Measurements from ENCODE around the gene TCF7L2. TPM values are rescaled to one million over a fixed set of nuclear protein-coding genes. Genes with fewer than 3 reads are reported as not detected.

Gene TCF7L2
- total and polyA plus RNA-seq, 9 of the 15 experiments (the other 6 are each of a cell fraction or from before 2014, with no cell fraction given), result 0.32 to 2.8 (median 0.92) TPM

DNA sequence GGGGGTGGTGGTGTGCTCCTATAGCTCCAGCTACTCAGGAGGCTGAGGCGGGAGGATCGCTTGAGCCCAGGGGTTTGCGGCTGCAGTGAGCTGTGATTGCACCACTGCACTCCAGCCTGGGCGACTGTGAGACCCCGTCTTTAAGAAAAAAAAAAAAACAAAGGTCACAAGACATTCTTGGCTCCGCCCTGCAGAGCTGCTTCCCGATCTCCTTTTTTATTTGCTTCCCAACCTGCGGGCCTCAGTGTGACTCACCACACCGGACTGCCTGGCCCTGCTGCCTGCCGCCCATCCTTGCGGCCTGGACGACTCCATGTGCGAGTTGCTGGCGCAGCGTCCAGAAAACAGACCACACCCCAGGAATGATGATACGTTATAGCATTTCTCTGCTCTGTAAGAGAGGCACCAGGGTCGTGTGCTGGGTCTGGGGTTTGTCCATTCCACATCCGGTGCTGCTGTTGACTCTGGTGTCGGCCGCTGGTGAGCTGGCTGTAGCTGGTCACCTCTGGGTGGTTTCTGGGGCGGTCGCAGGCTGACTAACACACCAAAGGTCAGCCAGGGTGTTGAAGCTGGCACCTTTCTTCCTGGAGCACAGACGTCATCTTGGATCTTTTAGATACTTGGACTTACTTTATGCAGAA is 123.6 kb downstream of the TCF7L2 start (continued):
- no peak for TF ChIP-seq IRF9 (tag; IDR thresholded peaks at IDR 0.05)
- 0 out of 2 replicates have a peak, but pooled peaks have one; percentile 23 for TF ChIP-seq LCOR (CRISPR knock-in tag; IDR thresholded peaks at IDR 0.05)
- no peak for TF ChIP-seq HMG20B (CRISPR knock-in tag; IDR thresholded peaks at IDR 0.05)
- peak; percentile 87 for TF ChIP-seq FOSL1 (tag; conservative IDR thresholded peaks at IDR 0.05)
- no peak for TF ChIP-seq GTF3C2 (IDR thresholded peaks at IDR 0.05; ENCODE audit: borderline replicate concordance, extremely low read depth, insufficient read length)
- peak; percentile 13; the same call in 1 of the 2 replicates for TF ChIP-seq BHLHE40 (IDR thresholded peaks at IDR 0.05; ENCODE audit: low read length)
- TF ChIP-seq TCF3 (CRISPR knock-in tag; IDR thresholded peaks at IDR 0.05), result 0 out of 2 replicates have a peak, but pooled peaks have one; percentile 6
- TF ChIP-seq ZNF165 (CRISPR knock-in tag; IDR thresholded peaks at IDR 0.05; ENCODE audit: borderline replicate concordance), result no peak
- no peak for TF ChIP-seq ETS2 (tag; IDR thresholded peaks at IDR 0.05; ENCODE audit: borderline replicate concordance, poor library complexity, severe bottlenecking)
- TF ChIP-seq SAP30 (IDR thresholded peaks at IDR 0.05; ENCODE audit: borderline replicate concordance, insufficient read depth, low read depth, low read length, poor library complexity, severe bottlenecking), result no peak
- no peak for TF ChIP-seq ZNF668 (CRISPR knock-in tag; IDR thresholded peaks at IDR 0.05)
- TF ChIP-seq NCOA1 (IDR thresholded peaks at IDR 0.05; ENCODE audit: low read depth), result no peak
- TF ChIP-seq ZNF398 (CRISPR knock-in tag; IDR thresholded peaks at IDR 0.05), result no peak
- no peak for TF ChIP-seq POLR2A (conservative IDR thresholded peaks at IDR 0.05)
- TF ChIP-seq MTA3 (IDR thresholded peaks at IDR 0.05; ENCODE audit: borderline replicate concordance), result no peak
- TF ChIP-seq ZFX (CRISPR knock-in tag; IDR thresholded peaks at IDR 0.05), result peak; percentile 57; the same call in 1 of the 2 replicates
- no peak for TF ChIP-seq STAG1 (CRISPR knock-in tag; IDR thresholded peaks at IDR 0.05; ENCODE audit: borderline replicate concordance)
- TF ChIP-seq, protein P1, sequence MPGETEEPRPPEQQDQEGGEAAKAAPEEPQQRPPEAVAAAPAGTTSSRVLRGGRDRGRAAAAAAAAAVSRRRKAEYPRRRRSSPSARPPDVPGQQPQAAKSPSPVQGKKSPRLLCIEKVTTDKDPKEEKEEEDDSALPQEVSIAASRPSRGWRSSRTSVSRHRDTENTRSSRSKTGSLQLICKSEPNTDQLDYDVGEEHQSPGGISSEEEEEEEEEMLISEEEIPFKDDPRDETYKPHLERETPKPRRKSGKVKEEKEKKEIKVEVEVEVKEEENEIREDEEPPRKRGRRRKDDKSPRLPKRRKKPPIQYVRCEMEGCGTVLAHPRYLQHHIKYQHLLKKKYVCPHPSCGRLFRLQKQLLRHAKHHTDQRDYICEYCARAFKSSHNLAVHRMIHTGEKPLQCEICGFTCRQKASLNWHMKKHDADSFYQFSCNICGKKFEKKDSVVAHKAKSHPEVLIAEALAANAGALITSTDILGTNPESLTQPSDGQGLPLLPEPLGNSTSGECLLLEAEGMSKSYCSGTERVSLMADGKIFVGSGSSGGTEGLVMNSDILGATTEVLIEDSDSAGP (CRISPR knock-in tag; IDR thresholded peaks at IDR 0.05), result no peak
